NCI-H1092 treated with DMSO at 0.1 percent for 48 hours (cell line): Measurements from ENCODE around the gene DLGAP4.

Source experiments
- DNase-seq: peaks from one replicate; lab custom pipeline; 2025; lab: John Stamatoyannopoulos, UW

The DLGAP4 gene

GRCh38 chr20:36274181-36274841 is 31.8 kb upstream of the DLGAP4 start:
- no peak for DNase-seq

- no peak for DNase-seq
These were observed 31.1 kb upstream of the DLGAP4 start for GRCh38 chr20:36275011-36275410.

GRCh38 chr20:36275441-36276189 is 30.5 kb upstream of the DLGAP4 start:
- no peak for DNase-seq

GRCh38 chr20:36277546-36277945 is 28.6 kb upstream of the DLGAP4 start:
- DNase-seq = no peak

GRCh38 chr20:36279362-36279761 is 26.8 kb upstream of the DLGAP4 start:
- DNase-seq = no peak

GRCh38 chr20:36279776-36280175 is 26.4 kb upstream of the DLGAP4 start:
- DNase-seq = no peak

GRCh38 chr20:36281785-36282380 is 24.3 kb upstream of the DLGAP4 start:
- no peak for DNase-seq

GRCh38 chr20:36284751-36285150 is 21.4 kb upstream of the DLGAP4 start:
- no peak for DNase-seq

GRCh38 chr20:36285746-36286447 is 20.2 kb upstream of the DLGAP4 start:
- DNase-seq = no peak

- DNase-seq = no peak
These were observed 8.5 kb upstream of the DLGAP4 start for GRCh38 chr20:36297656-36298055.

- DNase-seq = no peak
These were observed 8.1 kb upstream of the DLGAP4 start for GRCh38 chr20:36298061-36298460.

- DNase-seq = no peak
These were observed 7.3 kb upstream of the DLGAP4 start for GRCh38 chr20:36298795-36299339.

- no peak for DNase-seq
These were observed 6.7 kb upstream of the DLGAP4 start for GRCh38 chr20:36299459-36299858.

GRCh38 chr20:36301359-36302119 is 4.6 kb upstream of the DLGAP4 start:
- DNase-seq = no peak

- no peak for DNase-seq
These were observed 3.0 kb upstream of the DLGAP4 start for GRCh38 chr20:36303020-36303595.

- no peak for DNase-seq
These were observed 2.3 kb upstream of the DLGAP4 start for GRCh38 chr20:36303831-36304230.

GRCh38 chr20:36304786-36305495 is 1.2 kb upstream of the DLGAP4 start:
- no peak for DNase-seq

- DNase-seq = no peak
These were observed 643 bp downstream of the DLGAP4 start for GRCh38 chr20:36306553-36307411.
